ENCODE measurements around the gene NUDT4.

The NUDT4 gene

DNA sequence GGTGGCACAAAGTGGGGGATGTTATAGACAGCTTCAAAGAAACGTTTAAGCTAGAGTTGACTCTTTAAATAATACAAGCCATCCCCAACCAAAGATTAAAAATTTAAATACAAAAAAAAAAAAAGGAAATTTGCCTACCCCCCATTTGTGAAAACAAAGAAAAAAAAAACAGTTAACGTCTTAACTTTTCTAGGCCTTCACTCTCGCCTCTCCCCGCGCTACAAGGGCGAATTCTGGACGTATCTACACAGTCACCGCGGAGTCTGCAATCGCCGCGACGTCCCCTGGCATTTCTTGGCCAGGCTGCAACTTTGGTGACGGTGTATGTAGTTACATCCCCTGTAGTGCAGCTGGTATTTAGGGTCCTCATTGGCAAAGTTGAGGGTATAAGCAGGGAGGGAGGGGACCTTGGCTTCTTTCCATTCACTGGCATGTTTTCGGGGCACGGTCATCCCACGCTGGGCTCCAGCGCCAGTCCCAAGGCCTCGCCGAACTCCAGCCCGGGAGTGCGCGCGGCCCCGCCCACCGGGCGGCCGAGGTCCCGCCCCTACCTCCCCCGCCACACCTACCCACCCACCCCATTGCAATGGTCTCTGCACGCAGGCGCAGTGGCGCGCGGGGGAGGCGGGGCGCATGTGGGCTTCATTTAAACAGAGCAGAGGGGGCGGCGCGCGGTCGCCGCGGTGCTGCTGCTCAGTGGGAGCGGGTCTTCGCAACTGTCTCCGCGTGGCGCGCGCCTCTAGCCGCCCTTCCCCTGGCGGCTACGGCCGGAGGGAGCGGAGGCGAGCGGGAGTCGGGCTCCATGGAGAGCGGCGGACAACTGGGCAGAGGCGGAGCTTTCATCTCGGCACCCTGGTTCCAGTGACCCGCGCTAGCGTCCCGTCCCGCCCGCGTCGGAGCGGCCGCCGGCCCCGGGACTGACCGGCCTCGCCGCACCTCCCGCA lies at the start of gene NUDT4:
NUDT4 (plus strand) TSS at position 674 of the 944 bp plus-strand sequence. CDS start 398 bp downstream, outside the sequence.
- DNase-seq = peak; percentile 99

DNA sequence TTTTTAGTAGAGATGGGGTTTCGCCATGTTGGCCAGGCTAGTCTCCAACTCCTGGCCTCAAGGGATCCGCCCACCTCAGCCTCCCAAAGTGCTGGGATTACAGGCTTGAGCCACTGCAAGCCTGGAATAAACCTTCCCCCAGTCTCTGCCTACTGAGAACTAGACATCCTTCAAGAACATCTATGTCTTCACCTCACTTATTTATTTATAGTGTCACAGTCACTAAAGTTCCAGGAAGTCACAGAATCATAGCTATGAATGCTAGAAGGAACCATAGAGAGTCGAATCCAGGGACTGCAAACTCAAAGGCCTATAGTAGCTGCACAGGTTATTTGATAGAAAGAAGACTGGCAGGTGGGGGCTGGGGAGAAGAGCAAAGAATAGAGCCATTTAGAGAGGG lies 44.7 kb upstream of the NUDT4 start:
- DNase-seq = no peak

DNA sequence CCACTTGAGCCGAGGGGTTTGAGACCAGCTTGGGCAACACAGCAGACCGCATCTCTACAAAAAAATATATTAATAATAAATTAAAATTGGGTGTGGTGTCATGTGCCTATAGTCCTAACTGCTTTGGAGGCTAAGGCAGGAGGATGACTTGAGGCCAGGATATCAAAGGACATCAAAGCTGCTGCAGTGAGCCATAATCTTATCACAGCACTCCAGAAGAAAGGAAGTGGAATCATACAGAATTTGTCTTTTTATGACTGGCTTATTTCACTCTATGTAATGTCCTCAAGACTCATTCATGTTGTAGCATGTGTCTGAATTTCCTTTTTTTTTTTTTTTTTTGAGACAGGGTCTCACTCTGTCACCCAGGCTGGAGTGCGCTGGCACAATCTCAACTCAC lies 43.9 kb upstream of the NUDT4 start:
- no peak for DNase-seq

DNA sequence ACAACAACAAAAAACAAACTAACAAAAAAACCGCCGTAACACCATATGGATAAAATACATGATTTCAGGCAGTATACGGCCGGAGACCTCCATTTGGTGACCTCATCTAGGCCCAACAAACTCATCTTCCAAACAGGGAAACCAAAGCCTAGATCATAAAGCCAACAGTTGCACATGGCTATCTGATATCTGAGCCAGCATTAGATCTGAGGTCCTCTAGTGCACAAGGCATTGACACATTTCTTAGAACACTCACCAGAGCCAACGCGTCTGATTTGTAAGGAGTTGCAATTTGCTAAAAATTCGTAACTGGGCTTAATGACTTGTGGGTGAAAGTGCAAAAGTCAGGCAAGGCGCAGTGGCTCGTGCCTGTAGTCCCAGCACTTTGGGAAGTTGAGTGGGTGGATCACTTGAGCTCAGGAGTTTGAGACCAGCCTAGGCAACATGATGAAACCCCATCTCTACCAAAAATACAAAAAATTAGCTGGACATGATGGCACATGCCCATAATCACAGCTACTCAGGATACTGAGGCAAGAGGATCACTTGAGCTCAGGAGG lies 42.0 kb upstream of the NUDT4 start:
- no peak for DNase-seq

DNA sequence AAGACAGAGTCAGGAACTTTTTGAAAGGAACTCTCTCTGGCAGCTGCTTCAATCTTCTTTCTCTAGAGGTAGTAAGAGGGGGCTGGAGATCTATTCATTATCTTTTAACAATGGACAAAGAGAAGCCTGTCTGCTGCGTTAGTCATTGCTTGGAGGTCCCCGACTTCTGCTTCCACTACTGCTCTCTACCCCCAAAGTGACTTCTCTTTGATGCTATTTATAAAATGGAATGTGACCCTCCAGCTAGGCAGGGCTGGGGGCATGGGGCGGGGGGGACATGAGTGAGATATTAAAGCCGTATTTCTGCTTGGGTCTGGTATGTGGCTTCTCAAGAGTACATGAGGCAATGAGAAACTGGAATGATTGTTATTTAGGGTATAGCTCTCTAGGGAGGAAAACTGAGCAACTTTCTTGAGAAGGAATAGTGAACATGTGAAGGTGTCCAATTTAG lies 41.4 kb upstream of the NUDT4 start:
- no peak for DNase-seq

DNA sequence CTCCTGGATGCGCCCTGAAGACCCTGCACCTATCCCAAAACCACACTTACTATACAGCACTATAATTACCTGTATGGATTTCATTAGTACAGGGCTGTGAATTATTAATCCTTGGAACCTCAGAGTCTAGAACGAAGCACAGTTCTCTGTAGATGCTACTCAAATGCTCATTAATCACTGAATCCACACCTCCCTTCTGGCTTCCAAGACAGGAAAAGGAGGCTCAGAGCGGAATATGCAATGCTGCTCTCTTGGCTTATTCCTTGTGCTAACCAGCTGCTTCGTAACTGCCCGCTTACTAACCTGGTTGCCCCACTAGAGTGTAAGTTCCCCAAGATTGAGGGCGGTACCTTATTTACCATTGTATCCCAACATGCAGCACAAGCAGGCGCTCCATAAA lies 39.1 kb upstream of the NUDT4 start:
- no peak for DNase-seq

DNA sequence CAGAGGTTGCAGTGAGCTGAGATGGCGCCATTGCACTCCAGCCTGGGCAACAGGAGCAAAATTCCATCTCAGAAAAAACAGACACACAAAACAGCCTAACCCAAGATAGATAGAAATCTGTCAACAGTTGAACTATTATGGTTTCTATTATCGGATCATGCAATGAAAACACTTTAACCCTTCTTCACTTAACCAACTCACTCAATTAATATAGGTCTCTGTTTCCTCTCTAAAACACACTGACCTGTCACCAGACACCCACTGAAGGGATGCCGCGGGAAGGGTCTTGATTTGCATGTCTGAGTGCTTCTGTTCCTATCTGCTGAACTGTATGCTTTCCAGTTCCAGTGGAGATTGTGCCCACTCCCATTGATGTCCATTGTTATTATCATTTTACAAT lies 38.0 kb upstream of the NUDT4 start:
- DNase-seq = no peak

DNA sequence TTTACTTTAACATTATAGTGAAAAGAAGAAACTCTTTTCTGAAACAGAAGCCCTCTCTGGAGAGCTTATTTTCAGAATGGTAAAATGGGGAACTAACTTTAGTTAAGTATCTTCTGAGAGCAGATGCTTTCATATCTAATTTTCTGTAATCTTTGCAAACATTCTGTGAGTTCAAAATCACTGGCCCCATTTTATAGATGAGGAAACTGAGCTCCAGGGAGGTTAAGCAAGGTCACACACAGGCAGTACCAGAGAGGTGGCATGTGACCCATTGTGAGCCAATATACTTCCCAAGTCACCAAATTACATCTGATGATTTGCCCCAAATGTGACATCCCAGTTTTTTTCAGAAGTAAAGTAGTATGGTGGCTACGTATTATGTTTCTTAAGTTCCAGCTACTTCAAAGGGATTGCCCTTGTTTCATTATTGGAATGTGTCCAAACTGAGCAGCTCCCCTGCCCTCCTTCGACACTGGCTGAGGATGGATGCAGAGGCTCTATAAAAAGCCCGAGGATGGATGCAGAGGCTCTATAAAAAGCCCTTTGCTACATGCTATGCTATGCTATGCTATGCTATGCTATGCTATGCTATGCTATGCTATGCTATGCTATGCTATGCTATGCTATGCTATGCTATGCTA lies 36.2 kb upstream of the NUDT4 start:
- no peak for DNase-seq

DNA sequence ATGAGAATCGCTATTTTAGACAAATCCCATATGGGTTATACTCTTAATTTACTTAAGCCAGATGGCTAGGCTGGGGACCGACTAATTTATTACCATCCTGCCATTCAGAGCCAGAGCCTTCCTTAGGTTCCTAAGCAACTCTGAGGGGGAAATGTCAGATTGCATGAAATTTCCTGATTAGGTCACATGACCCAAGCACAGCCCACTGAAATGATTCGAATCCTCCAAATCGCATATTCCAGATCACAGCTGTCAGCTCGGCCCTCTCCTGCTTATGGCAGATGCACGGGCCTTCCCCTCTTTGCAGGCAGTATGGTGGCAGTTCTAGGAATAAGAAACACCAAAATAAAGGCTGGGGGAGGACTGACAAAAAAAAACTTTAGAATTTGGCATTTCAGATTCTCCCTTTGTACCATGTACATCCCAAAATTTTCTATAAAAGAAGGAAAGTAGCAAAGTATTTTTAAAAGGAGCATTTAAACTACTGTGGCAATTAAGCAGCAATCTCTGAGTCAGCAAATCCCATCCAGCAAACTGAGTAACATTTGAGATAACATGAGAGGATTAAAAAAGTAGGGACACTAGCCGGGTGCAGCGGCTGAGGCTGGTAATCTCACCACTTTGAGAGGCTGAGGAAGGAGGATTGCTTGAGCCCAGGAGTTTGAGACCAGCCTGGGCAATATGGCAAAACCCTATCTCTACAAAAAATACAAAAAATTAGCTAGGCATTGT lies 30.5 kb upstream of the NUDT4 start:
- DNase-seq = no peak

DNA sequence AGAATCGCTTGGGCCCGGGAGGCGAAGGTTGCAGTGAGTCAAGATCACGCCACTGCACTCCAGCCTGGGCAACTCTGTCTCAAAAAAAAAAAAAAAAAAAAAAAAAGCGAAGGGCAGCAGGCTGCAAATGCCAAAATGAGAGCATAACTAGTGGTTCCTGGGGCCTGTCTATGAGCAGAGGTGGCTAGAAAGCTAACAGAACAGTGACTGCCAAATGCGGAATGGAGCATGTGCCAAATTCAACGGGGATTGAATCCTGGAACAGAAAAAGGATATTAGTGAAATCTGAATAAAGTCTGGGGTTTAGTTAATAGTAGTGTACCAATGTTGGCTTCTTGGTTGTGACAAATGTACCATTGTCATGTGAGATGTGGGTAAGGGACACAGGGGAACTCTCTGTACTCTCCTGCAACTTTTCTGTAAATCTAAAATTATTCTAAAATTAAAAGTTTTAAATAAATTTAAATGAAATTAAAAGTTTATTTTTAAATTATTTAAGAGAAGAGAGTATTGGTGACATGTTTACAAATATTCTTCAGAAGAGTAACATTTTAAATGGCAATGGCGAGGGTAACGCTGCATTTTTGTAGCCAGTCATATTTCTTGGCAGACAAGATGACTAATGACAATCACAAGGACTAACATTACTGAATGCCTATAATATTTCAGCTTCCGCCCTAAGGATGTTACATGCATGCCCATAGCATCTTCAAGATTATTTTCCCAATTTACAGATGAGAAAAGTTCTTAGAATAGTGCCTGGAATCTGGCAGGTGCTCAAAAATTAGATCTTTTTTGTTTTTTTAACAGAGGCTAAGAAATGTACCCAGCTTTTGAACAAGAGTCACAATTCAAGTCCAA lies 28.9 kb upstream of the NUDT4 start:
- no peak for DNase-seq

DNA sequence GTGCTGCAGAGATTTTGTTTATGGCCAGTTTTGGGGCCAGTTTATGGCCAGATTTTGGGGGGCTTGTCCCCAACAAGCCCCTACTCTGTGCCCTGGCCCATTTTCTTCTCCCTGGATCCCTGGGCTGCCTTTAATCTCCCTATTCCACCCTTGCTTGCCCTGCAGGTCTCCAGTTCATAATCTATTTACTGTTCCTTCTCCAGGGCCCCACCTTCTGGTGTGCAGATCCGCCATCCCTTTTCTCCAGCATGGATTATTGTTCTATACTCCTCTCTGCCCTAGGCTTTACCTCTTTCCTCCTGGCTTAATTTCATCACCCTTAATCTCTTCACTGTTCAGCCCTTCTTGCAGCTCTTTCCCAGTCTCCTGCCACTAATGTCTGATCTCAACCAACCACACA lies 26.0 kb upstream of the NUDT4 start:
- DNase-seq = no peak

DNA sequence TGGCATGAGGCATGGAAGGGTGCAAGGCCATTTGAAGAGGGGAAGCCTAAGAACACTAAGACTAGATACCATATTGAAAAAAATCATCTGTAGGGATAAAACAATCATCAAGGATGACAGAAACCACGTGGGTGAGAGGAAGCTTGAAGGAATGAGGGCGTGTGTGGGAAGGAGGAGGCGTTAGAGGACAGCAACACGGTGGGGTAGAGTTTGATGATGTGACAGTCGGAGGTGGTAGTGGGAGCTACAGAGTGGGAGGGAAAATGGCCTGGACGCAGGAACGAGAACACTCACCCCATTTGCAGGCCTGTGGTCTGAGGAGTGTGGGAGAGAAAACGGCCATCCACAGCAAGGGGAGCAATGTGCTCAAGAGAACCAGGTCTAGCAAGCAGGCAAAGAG lies 25.4 kb upstream of the NUDT4 start:
- no peak for DNase-seq

DNA sequence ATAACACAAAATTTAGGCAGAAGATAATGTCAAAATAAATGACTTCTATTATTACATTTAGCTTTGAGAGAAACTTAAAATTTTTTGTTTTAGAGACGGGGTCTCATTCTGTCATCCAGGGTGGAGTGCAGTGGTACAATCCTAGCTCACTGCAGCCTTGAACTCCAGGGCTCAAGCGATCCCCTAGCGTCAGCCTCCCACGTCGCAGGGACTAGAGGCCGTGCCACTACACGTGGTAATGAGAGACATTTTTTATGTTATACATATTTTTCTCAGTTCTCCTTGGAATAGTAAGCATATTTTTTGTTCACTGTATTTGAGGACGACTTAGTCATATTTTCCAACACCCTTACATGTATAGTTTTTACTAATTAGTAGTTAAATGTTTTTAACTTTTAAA lies 21.5 kb upstream of the NUDT4 start:
- DNase-seq = no peak

DNA sequence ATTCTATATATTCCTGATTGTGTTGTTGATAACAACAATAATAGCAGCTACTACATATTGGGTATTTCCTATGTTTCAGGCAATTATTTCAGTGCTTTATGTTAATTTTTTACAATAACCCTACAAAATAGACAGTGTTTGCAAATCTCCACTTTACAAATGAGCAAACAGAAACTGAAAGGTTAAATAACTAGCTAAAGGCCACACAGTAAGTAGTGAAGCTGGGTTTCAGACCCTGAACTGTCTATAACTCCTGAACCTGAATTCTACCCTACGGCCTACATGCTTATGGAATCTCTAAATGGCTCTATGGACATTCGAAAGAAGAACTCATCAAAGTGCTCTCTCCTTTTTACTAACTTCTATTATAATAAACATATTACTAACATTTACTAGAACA lies 19.7 kb upstream of the NUDT4 start:
- DNase-seq = no peak

DNA sequence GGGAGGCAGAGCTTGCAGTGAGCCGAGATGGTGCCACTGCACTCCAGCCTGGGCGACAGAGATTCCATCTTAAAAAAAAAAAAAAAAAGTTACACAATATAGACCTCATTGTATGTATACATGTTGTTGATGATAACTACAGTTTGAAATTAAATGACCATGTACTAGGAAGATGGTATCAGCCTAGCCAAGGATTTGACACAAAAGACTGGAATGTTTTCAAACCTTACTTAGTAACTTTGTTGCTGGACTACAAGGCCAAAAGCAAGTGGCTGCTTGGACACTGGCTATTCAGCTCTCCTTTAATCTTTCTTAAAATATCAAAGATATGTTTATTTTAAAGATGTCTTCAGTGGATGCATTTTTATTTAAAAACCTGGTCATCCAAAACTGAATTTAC lies 18.9 kb upstream of the NUDT4 start:
- DNase-seq = no peak

DNA sequence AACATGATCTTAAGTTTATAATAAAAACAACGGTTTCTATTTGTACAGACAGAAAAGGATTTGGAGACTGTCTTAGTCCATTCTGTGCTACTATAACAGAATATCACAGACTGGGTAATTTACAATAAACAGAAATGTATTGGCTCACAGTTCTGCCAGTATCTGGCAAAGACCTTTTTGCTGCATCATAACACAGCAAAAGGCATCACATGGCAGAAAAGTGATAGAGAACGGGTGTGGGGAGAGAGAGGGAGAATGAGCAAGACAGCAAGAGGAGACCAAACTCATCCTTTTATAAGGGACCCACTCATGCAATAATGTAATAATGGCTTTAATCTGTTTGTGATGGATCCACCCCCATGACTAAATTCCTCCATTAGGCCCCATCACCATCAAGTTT lies 17.0 kb upstream of the NUDT4 start:
- DNase-seq = no peak

DNA sequence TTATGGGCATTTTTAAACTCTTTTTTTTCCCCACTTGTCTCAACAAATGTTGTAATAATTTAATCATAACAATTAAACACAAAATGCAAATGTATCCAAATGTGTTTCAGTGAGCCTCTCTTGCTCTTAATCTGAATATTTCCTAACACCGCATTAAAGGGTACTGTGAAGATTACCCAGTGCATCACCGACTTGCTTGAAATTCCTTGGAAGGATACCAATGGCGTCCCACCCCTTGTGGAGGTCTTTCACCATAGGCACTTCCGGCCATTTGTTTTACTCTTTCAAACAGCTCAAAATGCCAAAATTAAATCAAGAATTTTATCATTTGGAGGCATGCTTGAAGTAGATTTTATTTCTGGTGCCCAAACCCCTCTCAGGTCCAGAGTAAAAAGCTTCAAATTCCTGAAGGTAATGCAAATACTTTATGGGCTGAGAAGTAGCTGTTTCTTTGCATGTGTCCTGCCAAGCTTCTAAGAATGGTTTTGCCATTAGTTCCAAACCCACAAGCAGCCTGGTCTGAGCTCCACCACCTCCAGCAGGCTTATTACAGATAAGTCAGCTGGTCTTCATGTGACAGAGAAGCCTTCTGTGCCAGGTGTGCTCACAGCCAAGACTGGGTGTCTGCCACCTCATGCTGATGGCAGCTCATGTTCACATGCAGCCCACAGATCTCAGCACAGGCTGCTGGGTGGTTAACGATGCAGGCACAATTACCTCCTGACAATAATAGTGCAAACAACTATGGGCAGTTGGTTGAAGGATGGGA lies 16.4 kb upstream of the NUDT4 start:
- no peak for DNase-seq

DNA sequence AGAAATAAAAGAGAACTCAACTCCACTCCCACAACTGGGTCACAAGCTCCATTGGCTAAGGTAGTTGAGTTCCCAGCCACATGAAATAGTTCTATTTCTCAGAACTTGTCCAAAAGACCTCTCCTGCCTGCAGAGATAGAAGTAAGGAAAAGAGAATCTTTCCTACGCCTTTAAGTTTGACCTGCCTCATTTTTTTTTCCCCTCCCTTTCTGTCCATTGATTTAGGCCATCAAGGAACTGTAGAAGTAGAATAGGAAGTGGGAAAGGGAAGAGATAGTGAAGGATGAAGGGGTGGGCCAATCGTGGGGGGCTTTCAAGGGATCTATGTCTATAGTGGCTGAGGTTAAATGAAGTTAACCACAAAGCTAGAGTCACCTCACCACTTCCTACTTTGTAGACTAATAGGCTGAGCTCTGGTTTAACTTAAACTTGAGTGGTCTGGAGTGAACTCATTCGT lies 13.9 kb upstream of the NUDT4 start:
- DNase-seq = peak; percentile 7

DNA sequence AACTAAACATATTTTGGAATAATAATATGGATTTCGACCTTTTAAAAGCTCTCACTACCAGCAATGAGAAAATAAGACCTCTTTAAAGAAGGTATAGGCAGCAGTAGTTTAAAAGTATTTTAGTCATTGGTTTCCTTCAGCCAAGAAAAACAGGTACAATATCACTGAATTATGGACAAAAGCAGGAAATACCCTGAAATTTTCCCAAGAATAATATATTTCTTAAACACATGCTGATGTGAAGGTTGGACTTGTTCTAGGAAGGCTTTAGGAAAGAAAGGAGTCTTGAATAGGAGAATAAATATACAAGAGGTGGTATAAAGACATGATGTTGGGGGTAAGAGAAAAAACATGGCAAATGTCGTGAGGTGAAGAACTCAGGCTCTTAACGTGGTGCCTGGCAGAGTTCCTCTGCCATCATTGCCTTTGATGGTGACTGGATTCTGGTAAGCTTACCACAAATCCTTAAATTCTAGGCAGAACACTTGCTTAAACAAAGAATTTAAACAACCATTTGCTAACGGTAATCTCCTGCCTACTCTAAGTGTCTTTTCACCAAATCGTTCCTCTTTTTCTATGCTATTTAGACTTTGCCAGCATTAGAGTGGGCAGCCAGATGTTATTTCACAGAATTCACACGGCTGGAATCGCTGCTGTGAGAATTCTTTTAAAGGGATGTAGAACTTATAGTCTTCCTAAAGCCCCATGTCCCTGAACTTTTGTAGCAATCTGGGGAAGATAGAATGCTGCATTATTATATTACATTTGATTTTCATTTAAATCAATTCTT lies 11.9 kb upstream of the NUDT4 start:
- DNase-seq = no peak

DNA sequence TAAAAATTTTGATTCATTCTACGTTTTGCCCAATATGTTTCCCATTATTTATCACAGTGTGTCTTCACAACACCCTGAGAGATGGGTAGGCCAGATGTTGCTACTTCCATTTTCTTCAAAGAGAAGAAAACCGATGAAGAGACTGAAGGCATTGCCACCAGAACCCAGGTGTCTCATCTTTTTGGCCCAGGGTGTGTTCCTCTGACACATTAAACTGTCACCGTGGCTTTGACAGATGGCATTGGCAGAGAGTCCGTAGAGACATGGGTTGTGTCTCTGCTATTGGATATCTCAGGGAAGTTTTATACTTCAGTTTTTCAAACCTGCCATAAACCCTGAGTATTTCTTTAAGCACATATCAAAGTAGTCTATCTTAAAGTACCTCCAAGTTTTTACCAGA lies 11.3 kb upstream of the NUDT4 start:
- no peak for DNase-seq

DNA sequence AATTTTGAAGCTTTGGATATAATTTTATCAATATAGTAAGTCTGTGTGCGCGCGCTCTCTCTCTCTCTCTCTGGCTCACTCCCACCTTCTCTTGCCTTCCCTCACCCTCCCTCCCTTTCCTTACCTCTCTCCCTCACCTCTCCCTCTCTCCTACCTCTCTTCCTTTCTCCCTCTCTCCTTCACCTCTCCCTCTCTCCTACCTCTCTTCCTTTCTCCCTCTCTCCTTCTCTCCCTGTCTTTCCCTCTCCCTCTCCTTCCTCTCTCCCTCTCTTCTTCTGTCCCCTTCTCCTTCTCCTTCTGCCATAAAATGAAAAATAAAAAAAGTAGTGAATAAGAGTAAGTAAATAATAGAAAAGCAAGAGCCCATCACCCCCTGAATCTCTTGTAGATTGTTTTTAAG lies 9.0 kb upstream of the NUDT4 start:
- DNase-seq = no peak
